WTC11 (cell line): Measurements from ENCODE around the gene SFTPD. TPM values are rescaled to one million over a fixed set of nuclear protein-coding genes. Genes with fewer than 3 reads are reported as not detected.

Experiments
- ATAC-seq: fragments of 200-7000 bp; cut with Tn5 transposase; 2 replicates; pipeline ENCODE4 v1.10.0; 2021; ENCODE audit warnings: mild to moderate bottlenecking, moderate library complexity
- CTCF ChIA-PET: fragments of 300-600 bp; sonication (Branson Sonifier 250); formaldehyde crosslinking; loops from one replicate; lab custom pipeline; 2021; ENCODE audit warnings: antibody characterized with exemption; lab: Charles Lee
- POLR2A ChIA-PET: fragments of 350-600 bp; sonication (Branson Sonifier 250); formaldehyde crosslinking; loops from one replicate; lab custom pipeline; 2021; ENCODE audit warnings: antibody characterized with exemption; lab: Charles Lee
- DNase-seq: peaks from one replicate; pipeline ENCODE4 v3.0.0; 2021; ENCODE audit warnings: low spot score
- H3K27ac Mint-ChIP-seq: 2 replicates; pipeline ENCODE4 v1.8.0; 2021; ENCODE audit warnings: mixed read lengths
- H3K27me3 Mint-ChIP-seq: 2 replicates; pipeline ENCODE4 v1.8.0; 2021; ENCODE audit warnings: low read depth, mild to moderate bottlenecking, moderate library complexity, mixed read lengths
- H3K36me3 Mint-ChIP-seq: 2 replicates; pipeline ENCODE4 v1.8.0; 2021; ENCODE audit warnings: mixed read lengths
- H3K4me1 Mint-ChIP-seq: 2 replicates; pipeline ENCODE4 v1.8.0; 2022; ENCODE audit warnings: mixed read lengths
- H3K4me3 Mint-ChIP-seq: 2 replicates; pipeline ENCODE4 v1.8.0; 2021; ENCODE audit warnings: mild to moderate bottlenecking, moderate library complexity, mixed read lengths
- H3K9me3 Mint-ChIP-seq: 2 replicates; pipeline ENCODE4 v1.8.0; 2021; ENCODE audit warnings: mixed read lengths
- ATF6 ChIP-seq: sonication (generic); formaldehyde crosslinking; IDR thresholded peaks from 2 replicates; pipeline ENCODE4 v1.8.1; 2023; ENCODE audit warnings: mild to moderate bottlenecking, missing genetic modification reagents
- CREB1 ChIP-seq: sonication (generic); formaldehyde crosslinking; IDR thresholded peaks from 2 replicates; pipeline ENCODE4 v1.8.0; 2023; ENCODE audit warnings: mild to moderate bottlenecking, missing genetic modification reagents
- CTCF ChIP-seq: fragments of 200-600 bp; IDR thresholded peaks from 2 replicates; pipeline ENCODE4 v1.8.0; 2022; ENCODE audit warnings: antibody characterized with exemption
- E2F1 ChIP-seq: sonication (generic); formaldehyde crosslinking; IDR thresholded peaks from 2 replicates; pipeline ENCODE4 v1.8.0; 2022; ENCODE audit warnings: mild to moderate bottlenecking, missing genetic modification reagents
- ELF4 ChIP-seq: sonication (generic); formaldehyde crosslinking; IDR thresholded peaks from 2 replicates; pipeline ENCODE4 v1.8.1; 2022; ENCODE audit warnings: low read depth, mild to moderate bottlenecking, moderate library complexity, missing genetic modification reagents
- FOXP4 ChIP-seq: sonication (generic); formaldehyde crosslinking; IDR thresholded peaks from 2 replicates; pipeline ENCODE4 v1.8.0; 2022; ENCODE audit warnings: mild to moderate bottlenecking, missing genetic modification reagents
- GABPB1 ChIP-seq: sonication (generic); formaldehyde crosslinking; IDR thresholded peaks from 2 replicates; pipeline ENCODE4 v1.8.1; 2023; ENCODE audit warnings: mild to moderate bottlenecking, missing genetic modification reagents
- HMGA2 ChIP-seq: fragments of 250-450 bp; sonication (Bioruptor Pico); IDR thresholded peaks from 2 replicates; pipeline ENCODE4 v1.4.0; 2021; ENCODE audit warnings: mild to moderate bottlenecking, moderate library complexity
- JAZF1 ChIP-seq: fragments of 250-450 bp; sonication (Bioruptor Pico); IDR thresholded peaks from 2 replicates; pipeline ENCODE4 v1.9.0; 2021; ENCODE audit warnings: moderate library complexity, mild to moderate bottlenecking, inconsistent platforms
- KAT7 ChIP-seq: sonication (generic); formaldehyde crosslinking; IDR thresholded peaks from 2 replicates; pipeline ENCODE4 v1.8.1; 2023; ENCODE audit warnings: missing genetic modification reagents, mild to moderate bottlenecking, borderline replicate concordance
- MLX ChIP-seq: sonication (generic); formaldehyde crosslinking; IDR thresholded peaks from 2 replicates; pipeline ENCODE4 v1.8.1; 2023; ENCODE audit warnings: mild to moderate bottlenecking, missing genetic modification reagents, moderate library complexity
- MYBL2 ChIP-seq: sonication (generic); formaldehyde crosslinking; IDR thresholded peaks from 2 replicates; pipeline ENCODE4 v1.8.1; 2023; ENCODE audit warnings: mild to moderate bottlenecking, moderate library complexity, missing genetic modification reagents
- NFE2L1 ChIP-seq: sonication (generic); formaldehyde crosslinking; IDR thresholded peaks from 2 replicates; pipeline ENCODE4 v1.8.1; 2023; ENCODE audit warnings: missing genetic modification reagents
- NFYB ChIP-seq: sonication (generic); formaldehyde crosslinking; conservative IDR thresholded peaks from 2 replicates; pipeline ENCODE4 v1.8.0; 2022; ENCODE audit warnings: low read depth, missing genetic modification reagents
- SOX15 ChIP-seq: fragments of 250-450 bp; sonication (Bioruptor Pico); IDR thresholded peaks from 2 replicates; pipeline ENCODE4 v1.9.0; 2021; ENCODE audit warnings: mild to moderate bottlenecking
- SP1 ChIP-seq: sonication (generic); formaldehyde crosslinking; conservative IDR thresholded peaks from 2 replicates; pipeline ENCODE4 v1.8.1; 2022; ENCODE audit warnings: missing genetic modification reagents
- STAT6 ChIP-seq: sonication (generic); formaldehyde crosslinking; conservative IDR thresholded peaks from 2 replicates; pipeline ENCODE4 v1.8.1; 2023; ENCODE audit warnings: mild to moderate bottlenecking, low read depth, missing genetic modification reagents, moderate library complexity
- TCF7 ChIP-seq: sonication (generic); formaldehyde crosslinking; IDR thresholded peaks from 2 replicates; pipeline ENCODE4 v1.8.0; 2022; ENCODE audit warnings: mild to moderate bottlenecking, low read depth, missing genetic modification reagents, moderate library complexity
- TEAD4 ChIP-seq: sonication (generic); formaldehyde crosslinking; IDR thresholded peaks from 2 replicates; pipeline ENCODE4 v1.8.0; 2022; ENCODE audit warnings: mild to moderate bottlenecking, missing genetic modification reagents
- ZNF138 ChIP-seq: sonication (generic); formaldehyde crosslinking; conservative IDR thresholded peaks from 2 replicates; pipeline ENCODE4 v1.8.1; 2022; ENCODE audit warnings: mild to moderate bottlenecking, moderate library complexity, missing genetic modification reagents
- total RNA-seq: library from RNA; stranded (reverse); gene quantifications from 3 replicates; pipeline ENCODE4 v1.2.3, GENCODE V29; 2021

Gene SFTPD
- total RNA-seq, 1 experiment from 2014 or later, result 0.66 TPM

- ChIA-PET CTCF (interaction anchor here (1.0 kb wide), 1 partner anchor 10 kb away, joined by 3 read pairs; no protein-coding TSS in a partner anchor), POLR2A (no interaction called here)
- no peak for TF ChIP-seq MLX
- no peak for TF ChIP-seq CREB1 (CRISPR knock-in tag)
- no peak for TF ChIP-seq JAZF1 (CRISPR knock-in tag)
- no peak for TF ChIP-seq NFYB (CRISPR knock-in tag)
- TF ChIP-seq HMGA2 (CRISPR knock-in tag), result no peak
- no peak for TF ChIP-seq KAT7
- no peak for TF ChIP-seq E2F1 (CRISPR knock-in tag)
- TF ChIP-seq CTCF, result no peak
- TF ChIP-seq ATF6 (CRISPR knock-in tag), result no peak
- TF ChIP-seq TEAD4 (CRISPR knock-in tag), result no peak
- no peak for TF ChIP-seq FOXP4
- no peak for TF ChIP-seq MYBL2 (CRISPR knock-in tag)
- TF ChIP-seq GABPB1 (CRISPR knock-in tag), result no peak
- TF ChIP-seq TCF7, result no peak
- no peak for TF ChIP-seq STAT6 (CRISPR knock-in tag)
- H3K36me3 Mint-ChIP-seq, result no peaks in the 10 kb centered on the region
- H3K9me3 Mint-ChIP-seq, result no peaks in the 10 kb centered on the region
- H3K27me3 Mint-ChIP-seq, result peaks cover 5% of the 10 kb centered on the region
- H3K4me1 Mint-ChIP-seq, result no peaks in the 10 kb centered on the region
- ATAC-seq, result no peak
- DNase-seq, result no peak
- H3K27ac Mint-ChIP-seq, result no peak overlapping the region
- H3K4me3 Mint-ChIP-seq, result no peak overlapping the region
These were observed 7.2 kb downstream of the SFTPD start for GRCh38 chr10:79941585-79942210.

GRCh38 chr10:79941146-79941545 lies 7.8 kb downstream of the SFTPD start:
- POLR2A ChIA-PET, result no interaction called here
- peaks cover 6% of the 10 kb centered on the region for H3K27me3 Mint-ChIP-seq
- no peak for DNase-seq
- no peak overlapping the region for H3K27ac Mint-ChIP-seq
- no peaks in the 10 kb centered on the region for H3K4me1 Mint-ChIP-seq
- H3K4me3 Mint-ChIP-seq, result no peak overlapping the region
- CTCF ChIA-PET, result interaction anchor here (1.0 kb wide), 1 partner anchor 10 kb away, joined by 3 read pairs; no protein-coding TSS in a partner anchor
- TF ChIP-seq NFYB (CRISPR knock-in tag), result no peak
- TF ChIP-seq TEAD4 (CRISPR knock-in tag), result no peak
- no peak for TF ChIP-seq SP1 (CRISPR knock-in tag)
- no peak for TF ChIP-seq NFE2L1 (CRISPR knock-in tag)
- no peak for TF ChIP-seq ELF4 (CRISPR knock-in tag)
- TF ChIP-seq ZNF138 (CRISPR knock-in tag), result no peak
- TF ChIP-seq GABPB1 (CRISPR knock-in tag), result no peak
- TF ChIP-seq SOX15, result no peak
- TF ChIP-seq, all 79 proteins: peak for 0
- Mint-ChIP-seq H3K9me3 (no peaks in the 10 kb centered on the region), H3K36me3 (no peaks in the 10 kb centered on the region)
- no peak for ATAC-seq
